GM18502 (cell line): ENCODE measurements around the gene LRRC46.

Experiments used
- ATAC-seq: cut with Tn5 transposase; IDR thresholded peaks from one replicate; pipeline ENCODE4 v1.9.1; 2021; ENCODE audit warnings: mild to moderate bottlenecking; ENCODE audit not compliant: unreplicated experiment, poor library complexity

The LRRC46 gene

DNA sequence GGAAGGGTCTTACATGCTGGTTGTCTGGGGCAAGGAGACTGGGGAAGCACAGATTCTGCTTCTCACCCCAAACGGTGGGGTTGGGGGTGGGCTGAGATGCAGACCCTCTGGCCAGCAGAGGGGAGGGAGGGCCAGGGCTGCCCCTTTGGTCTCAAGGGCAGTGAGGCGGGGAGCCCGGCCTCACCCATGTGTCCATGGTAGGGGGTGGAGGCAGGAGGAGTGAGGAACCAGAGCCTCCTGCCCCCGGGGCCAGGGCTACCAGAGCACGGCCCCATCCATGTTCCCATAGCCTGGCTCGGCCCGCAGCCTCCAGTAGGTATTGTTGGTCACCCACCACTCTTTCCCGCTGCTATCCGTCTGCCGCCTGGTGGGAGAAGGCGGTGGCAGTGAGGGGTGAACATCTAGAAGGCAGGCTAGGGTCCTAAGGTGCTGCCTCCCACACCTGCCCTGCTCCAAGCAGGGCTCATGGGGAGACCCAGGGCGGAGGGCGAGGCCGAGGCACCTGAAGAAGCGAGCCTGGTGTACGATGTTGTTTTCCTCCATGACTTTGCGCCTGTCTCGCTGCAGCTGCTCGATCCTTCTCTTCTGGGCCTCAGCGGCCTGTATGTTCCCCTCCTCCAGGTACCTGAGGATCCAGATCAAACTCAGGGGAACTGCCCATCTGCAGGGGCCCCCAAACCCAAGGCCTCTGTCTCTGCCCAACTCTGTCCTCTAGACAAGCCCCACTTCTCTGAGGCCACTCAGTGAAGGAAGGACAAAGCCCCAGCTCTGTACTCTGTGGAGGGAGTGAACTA lies 23.2 kb upstream of the LRRC46 start:
- ATAC-seq, result no peak

DNA sequence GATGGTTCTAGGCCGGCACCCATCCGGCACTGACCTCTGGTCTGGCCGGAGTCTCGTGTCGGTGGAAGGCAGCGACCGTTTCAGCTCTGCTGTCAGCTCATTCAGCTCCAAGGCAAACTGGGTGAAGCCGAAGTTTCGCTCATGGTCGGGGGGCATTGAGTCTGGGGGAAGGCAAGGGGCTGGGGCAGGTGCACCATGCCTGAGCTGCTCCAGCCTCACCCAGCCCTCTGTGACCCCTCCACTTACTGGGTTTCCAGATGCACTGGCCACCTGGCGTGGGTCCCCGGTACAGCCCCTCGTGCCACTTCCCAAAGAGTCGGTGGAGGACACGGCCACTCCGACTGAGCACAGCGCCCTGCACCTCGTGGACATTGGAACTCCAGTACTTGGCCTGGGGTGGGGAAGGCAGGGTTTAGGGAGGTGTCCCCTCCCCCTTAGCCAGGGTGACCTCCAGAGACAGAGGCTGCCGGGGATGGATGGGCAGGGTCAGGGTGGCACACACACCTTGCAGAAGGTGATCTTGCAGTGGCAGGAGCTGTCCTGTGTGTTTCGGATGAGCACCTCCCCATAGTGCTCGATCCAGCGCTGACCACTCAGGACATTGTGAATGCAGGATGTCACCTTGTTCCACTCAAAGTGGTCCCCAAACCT lies 22.5 kb upstream of the LRRC46 start:
- no peak for ATAC-seq

DNA sequence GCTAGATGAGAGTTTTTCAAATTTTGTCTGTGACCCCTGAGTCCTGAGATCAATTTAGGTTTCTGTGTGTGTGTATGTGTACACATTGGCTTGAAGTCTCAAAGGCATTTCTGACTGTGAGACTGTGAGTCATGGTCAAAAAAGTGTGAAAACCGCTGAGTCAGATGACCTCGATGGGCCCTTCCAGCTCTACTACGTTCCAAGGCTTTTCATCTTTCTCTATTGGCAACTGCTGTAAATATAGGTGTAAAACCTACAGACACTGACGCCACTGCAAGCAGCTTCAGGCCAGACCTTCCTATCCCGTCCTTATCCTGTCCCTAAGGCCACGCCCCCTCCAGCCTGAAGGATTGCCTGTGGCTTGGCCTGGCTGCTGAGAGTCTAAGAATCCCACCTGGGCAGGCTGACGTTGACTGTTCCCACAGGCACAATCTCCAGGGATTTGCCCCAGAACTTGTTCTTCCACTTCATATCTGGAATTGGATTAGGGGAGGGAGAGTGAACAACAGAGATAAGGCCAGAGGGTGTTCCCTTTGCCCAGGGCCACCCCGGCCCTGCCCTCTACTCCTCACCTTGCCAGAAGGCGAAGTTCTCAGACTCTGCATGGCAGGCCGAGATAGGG lies 21.2 kb upstream of the LRRC46 start:
- ATAC-seq, result no peak

DNA sequence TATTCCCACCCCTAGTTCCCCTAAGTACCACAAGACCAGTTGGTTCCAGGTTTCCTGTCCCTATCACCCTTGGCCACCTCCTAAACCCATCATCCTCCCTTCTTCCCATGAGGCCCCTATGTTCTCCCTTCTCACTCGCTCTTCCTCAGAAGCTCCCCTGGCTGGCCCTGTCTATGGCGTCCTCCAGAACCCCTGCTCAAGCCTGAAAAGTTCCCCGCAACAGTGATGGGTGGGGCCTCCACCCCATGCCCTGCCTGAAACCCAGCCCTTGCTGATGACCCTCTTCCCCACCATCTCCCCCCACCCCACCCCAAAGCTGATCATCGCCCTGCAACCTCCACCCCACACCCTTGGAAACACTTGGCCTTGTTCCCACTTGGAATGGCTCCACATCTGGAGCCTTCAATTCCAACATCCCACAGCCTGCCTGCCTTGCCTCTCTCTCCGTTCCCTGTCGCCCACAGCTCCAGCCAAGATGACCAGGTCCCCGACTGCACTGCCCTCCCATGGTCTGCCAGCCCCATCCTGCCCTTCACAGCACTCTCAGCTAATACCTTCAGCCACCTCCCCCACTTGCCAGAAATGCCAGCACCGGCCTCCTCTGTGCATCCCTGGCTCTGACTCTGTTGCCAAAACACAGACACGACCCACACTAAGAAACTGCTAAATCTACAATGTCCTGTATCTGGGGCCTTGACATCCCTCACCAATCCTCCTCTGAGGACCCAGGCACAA lies 20.4 kb upstream of the LRRC46 start:
- no peak for ATAC-seq

DNA sequence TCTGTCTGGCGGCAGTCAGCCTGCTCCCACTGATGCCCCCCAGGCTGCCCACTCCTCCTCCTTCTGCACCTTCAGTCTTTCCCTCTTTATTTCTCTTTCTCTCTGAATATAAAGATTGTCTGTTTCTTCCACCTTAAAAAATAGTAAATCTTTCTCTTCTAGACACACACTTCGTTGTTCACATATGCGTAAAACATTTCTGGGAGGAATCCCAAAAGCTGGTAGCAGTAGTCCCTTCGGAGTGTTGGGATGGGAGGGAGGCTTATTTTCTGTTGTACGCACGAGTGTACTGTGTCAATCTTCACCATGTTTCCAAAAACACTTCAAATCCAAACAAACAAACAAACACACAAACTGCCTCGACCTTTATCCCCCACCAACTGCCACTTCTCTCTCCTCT lies 19.8 kb upstream of the LRRC46 start:
- ATAC-seq, result no peak

DNA sequence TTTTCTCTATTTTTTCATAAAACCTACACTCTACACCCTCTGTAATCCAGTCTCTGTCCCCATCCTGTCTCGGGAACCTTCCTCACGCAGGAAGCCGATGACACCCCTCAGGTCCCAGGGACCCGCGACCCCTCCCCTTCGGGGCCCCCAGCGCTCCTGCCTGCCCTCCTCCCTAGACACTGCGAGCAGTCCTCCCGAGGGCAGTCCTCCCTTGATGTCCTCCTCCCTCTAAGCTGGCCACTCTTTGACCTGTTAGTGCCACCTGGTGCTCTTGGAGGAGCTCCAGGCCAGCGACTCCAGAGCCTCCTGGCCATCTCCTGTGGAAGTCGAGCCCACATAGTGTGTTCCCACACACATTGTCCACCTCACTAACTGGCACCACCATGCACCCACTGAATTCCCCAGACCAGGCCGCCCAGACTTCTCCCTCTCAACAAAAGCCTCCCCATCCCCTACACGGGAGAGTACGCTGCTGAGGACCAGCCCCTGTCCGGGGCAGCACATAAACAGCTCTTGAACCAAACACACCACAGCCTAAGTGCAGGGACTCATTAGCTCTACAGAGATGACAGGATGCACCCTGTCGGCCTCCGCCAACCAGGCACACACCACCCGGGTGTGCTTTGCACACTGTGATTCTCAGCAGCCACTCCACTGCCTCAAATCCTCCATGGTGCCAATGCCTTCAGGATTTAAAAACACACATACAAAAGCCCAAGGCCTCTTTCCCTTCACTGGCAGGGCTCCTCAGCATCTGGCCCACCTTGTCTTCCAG lies 19.1 kb upstream of the LRRC46 start:
- no peak for ATAC-seq

DNA sequence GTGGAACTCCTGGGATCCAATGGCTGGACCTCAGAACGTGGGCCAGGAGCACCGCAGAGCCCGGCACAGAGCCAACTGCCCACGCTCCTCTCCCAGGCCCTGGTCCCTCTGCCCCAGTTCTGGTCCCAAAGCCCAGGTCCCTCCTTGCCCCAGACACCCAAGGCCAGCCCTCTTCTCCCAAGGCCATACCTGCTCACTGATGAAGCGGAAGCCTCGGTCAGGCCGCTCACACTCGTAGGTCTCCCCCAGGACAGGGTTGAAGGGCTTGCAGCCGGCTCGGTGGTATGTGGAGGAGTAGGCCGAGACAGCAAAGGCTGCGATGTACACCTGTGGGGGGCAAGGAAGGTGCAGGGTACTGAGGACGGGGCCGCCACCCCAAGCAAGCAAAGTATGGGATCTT lies 18.4 kb upstream of the LRRC46 start:
- ATAC-seq, result no peak

DNA sequence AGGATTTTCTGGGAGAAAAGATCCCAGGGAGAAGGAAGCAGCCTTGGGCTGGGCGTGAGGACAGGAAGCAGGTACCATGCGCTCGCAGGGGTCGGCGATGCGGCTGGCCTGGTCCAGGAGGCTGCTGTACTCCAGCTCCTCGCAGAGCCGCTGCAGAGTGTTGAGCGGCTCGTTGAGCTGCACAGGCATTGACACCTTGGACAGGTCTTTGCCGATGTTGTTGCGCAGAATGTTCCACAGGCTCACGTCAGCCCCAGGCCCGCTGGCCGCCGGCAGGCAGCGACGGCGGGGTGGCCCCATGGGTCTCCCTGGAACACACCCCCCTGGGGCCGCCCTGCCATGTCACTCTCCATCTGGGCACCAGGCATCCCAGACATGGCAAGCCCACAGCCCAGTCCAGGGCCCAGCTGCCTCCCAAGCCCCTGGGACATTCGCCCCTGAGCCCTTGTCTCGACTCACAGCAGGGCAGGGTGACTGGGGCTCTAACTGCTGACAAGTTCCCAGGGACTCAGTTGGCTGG lies 17.9 kb upstream of the LRRC46 start:
- ATAC-seq, result no peak

DNA sequence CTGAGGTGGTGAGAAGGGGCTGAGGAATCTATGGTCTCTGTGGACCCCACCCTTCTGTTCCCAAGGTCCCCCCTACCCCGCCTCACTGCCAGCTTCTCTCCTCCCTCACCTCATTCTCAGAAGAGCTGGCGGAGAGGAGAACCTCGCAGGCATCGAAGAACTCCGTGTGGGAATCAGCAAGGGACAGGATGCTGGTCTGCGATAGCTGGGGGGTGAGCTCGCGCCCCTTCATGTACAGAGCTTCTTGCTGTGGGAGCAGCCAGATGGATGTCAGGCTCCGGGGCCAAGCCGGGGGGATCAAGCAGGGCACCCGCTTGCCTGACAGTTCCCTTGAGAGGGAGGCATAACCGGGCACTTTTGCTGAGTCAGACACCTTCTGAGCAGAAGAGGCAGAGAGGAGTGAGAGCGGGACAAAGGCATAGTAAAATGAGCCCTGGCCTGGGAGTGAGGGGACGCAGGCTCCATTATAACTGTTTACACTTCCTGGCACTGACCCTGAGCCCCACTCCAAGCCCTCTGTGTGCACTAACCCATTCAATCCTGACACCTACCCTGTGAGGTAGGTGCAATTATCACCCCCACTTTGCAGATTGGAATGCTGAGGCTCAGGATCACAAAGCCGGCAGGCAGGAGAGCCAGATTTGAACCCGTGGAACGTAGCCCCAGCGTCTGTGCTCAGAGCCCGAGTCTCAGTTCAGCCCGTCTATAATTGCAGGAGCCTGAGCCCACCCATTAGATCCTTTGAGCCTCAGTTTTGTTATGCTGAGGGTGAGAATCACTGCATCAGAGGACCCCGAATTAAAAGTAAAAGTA lies 16.2 kb upstream of the LRRC46 start:
- no peak for ATAC-seq

DNA sequence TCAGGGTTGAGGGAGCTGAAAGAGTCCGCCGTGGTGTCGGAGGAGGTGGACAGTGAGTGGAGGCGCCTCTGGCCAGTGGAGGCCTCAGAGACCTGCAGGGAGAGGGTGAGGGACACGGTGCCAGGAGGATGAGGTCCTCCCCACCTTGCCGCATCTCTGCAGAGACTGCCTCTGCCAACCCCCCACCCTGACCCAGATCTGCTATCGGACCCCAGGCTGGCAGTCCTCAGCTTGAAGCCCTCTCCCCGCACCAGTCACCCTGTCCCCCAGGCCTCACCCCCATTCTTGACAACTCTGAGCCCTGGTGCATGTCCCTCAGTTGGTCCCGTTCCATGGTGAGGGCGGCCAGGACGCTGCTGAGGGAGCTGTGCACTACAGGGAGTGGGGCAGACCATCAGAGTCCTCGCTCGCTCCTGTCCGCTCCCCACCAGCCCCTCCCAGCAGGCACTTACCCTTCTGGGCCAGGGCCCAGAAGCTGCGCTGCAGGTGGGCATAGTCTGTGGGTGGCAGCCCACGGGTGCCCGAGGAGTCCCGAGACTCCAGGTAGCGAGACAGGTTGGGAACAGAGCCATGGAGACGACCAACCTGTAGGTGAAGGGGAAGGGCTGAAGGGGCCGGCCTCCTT lies 15.2 kb upstream of the LRRC46 start:
- no peak for ATAC-seq

DNA sequence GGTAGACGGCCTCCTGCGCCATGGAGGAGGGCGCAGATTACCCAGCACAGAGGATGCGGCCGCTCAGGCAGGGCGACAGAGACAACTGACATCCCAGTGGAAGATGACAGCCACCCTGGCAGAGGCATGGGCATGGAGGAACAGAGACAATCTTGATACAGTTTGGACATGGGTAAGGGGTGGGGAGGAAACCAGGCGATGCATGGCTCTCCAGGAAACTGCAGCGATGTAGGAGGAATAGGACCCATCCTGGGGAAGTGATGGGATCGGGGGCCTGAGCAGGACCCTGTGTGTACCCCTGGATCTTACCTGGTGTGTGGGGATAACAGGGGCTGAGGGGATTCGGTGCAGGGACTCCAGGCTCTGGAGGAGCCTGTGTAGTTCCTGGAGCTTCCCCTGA lies 14.5 kb upstream of the LRRC46 start:
- no peak for ATAC-seq

DNA sequence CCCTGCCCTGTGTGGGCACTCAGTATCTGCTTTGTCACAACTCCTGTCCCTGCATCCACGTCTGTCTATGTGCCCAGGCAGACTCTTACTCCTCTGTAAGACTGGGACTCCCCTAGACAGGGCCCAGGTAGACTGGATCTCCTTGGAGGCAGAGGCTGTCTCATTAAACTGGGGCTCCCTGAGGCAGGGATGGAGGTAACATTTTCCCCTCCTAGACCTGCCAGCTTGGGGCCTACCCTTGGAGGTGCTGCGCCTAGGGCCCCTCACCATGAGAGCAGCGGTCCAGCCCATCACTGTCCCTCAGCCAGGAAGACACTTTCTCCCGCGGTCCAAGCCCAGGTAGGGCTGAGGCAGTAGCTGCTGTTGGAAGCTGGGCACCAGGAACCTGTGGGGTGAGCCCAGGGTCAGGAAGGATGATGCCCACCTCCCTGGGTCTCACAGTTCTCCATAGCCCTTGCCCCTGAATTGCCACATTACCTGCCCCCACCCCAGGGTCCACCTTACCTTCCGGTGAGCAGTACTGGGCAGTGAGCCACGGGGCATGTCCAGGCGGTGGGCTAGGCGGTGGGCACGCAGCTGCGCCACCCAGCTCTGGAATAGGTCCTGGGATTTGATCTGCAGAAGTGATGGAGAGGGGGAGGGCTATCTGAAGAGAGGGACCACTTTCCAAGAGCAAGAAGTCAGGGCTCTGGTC lies 13.3 kb upstream of the LRRC46 start:
- no peak for ATAC-seq

DNA sequence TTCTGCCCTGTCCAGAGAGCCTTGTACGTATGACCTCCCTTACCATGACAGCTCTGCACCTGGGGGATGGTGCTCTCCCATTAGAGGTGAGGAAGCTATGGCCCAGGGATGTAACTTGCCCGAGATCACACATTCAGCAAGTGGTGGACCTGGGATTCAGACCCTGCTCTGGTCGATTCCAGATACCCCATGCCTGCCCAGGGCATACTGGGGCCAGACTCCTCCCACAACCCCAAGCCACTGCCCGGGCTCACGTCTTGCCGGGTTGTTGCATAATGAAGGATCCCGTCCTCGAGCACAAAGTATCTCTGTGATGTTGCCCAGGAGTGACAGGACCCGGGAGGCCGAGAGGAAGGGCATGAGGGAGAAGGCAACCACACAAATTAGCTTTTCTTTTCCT lies 12.0 kb upstream of the LRRC46 start:
- no peak for ATAC-seq

DNA sequence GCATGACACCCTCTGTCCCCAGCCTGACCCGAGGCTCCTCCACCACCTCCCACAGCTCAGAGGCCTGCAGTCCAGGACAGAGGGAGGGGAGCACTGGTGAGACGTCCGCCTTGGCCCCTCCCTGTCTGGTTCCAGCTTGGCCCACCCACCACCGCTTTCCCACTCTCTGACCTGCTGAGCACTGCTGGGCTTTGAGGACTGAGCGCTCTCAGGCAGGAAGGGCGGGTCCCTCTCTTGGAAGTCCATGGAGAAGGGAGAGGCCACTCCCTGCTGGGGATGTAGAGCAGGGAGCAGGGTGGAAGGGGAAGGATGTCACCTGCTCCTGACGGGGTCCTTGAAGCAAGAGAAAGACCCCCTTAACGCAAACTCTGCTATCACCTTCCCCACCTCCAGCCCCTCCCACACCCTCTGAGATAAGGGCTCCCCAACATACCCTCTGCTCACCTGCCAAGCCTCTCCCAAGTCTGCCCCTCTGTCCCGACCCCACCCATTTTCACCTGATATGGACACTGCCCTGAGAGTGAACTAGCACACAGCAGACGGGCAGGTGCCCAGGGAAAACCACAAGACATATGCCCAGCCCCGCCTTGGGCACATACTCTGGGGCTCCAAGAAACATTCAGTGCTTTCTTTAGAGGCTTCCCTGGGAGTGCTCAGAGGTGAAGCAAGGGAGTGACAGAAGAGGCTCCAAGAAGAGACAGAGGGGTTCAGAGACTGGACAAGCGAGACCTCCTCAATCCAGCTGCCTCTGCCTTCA lies 11.3 kb upstream of the LRRC46 start:
- no peak for ATAC-seq

DNA sequence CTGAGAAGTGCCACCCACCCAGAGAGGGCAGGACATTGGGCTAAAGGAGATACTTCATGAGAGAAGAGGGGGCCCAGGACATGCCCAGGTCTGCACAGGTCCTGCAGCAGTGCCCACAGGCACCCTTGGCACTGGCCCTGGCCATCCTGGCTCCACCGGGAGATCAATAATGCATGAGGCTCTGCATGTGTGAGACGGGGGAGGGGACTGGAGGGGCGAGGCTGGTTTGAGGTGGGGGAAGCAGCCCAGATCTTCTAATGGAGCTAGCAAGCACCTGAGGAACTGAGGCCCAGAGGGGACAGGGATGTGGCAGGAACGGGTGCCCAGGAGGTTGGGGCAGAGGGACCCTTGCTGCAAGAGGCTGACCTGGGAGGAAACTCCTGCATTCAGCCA lies 10.4 kb upstream of the LRRC46 start:
- peak; percentile 12 for ATAC-seq

DNA sequence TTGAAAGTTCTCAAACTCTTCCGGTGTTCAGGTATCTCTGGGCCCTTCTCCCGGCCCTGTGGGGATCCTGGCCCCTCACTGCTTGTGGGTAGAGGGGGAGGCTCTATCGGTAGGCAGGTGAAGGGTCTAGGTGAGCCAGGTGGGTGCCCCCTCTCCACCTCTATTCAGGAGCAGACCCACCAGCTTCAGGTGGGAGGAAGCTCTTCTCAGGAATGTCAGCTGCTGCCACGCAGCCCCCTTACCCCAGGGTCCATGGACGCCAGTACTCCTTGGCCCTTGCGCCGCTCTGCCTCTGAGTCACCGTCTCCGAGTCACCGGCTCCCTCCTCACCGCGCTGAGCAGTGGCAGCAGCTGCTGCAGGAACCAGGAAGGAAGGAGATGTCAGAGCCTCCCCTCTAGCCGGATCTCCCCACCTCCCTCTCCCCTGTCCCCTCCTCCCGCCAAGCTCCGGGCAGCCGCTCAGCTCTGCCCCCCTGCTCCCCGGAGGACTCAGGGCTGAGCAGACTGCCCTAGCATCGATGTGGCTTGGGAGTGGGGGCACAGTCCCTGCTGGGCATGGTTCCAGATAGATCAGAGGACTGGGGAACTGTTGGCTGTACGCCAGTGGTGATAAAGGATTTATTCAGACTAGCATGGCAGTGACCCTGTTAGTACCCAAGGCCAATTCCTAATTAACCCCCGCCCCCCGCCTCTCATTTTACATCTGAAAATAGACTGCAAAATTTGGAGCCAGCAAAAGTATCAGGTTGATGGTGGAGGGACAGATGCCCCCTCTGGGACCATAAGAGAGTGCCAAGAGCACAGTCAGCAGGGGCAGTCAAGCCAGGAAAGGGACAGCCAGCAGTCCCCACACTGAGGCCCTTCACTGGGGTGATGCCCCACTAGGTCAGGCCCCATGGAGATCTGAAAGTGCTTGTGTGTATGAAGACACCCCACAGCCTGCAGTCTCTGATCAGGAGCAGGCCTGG lies 9.8 kb upstream of the LRRC46 start, which contains the start of gene OSBPL7:
OSBPL7 (minus strand) TSS at position 371 of the 968 bp plus-strand sequence. CDS start 1,516 bp downstream, outside the sequence.
- ATAC-seq, result peak; percentile 81
